WTC11 (cell line): ENCODE data around the gene RASGRP3. TPM values are rescaled to one million over a fixed set of nuclear protein-coding genes. Genes with fewer than 3 reads are reported as not detected.

Experiments used
- ATAC-seq: fragments of 200-7000 bp; cut with Tn5 transposase; 2 replicates; pipeline ENCODE4 v1.10.0; 2021; ENCODE audit warnings: mild to moderate bottlenecking, moderate library complexity
- CTCF ChIA-PET: fragments of 300-600 bp; sonication (Branson Sonifier 250); formaldehyde crosslinking; loops from one replicate; lab custom pipeline; 2021; ENCODE audit warnings: antibody characterized with exemption; lab: Charles Lee
- POLR2A ChIA-PET: fragments of 350-600 bp; sonication (Branson Sonifier 250); formaldehyde crosslinking; loops from one replicate; lab custom pipeline; 2021; ENCODE audit warnings: antibody characterized with exemption; lab: Charles Lee
- DNase-seq: peaks from one replicate; pipeline ENCODE4 v3.0.0; 2021; ENCODE audit warnings: low spot score
- H3K27ac Mint-ChIP-seq: 2 replicates; pipeline ENCODE4 v1.8.0; 2021; ENCODE audit warnings: mixed read lengths
- H3K27me3 Mint-ChIP-seq: 2 replicates; pipeline ENCODE4 v1.8.0; 2021; ENCODE audit warnings: low read depth, mild to moderate bottlenecking, moderate library complexity, mixed read lengths
- H3K36me3 Mint-ChIP-seq: 2 replicates; pipeline ENCODE4 v1.8.0; 2021; ENCODE audit warnings: mixed read lengths
- H3K4me1 Mint-ChIP-seq: 2 replicates; pipeline ENCODE4 v1.8.0; 2022; ENCODE audit warnings: mixed read lengths
- H3K4me3 Mint-ChIP-seq: 2 replicates; pipeline ENCODE4 v1.8.0; 2021; ENCODE audit warnings: mild to moderate bottlenecking, moderate library complexity, mixed read lengths
- H3K9me3 Mint-ChIP-seq: 2 replicates; pipeline ENCODE4 v1.8.0; 2021; ENCODE audit warnings: mixed read lengths
- AFF4 ChIP-seq: sonication (generic); formaldehyde crosslinking; IDR thresholded peaks from 2 replicates; pipeline ENCODE4 v1.8.1; 2023; ENCODE audit warnings: mild to moderate bottlenecking, missing genetic modification reagents, borderline replicate concordance
- ELF4 ChIP-seq: sonication (generic); formaldehyde crosslinking; IDR thresholded peaks from 2 replicates; pipeline ENCODE4 v1.8.1; 2022; ENCODE audit warnings: low read depth, mild to moderate bottlenecking, moderate library complexity, missing genetic modification reagents
- ERG ChIP-seq: fragments of 250-450 bp; sonication (Bioruptor Pico); IDR thresholded peaks from 2 replicates; pipeline ENCODE4 v1.8.0; 2021; ENCODE audit warnings: mild to moderate bottlenecking
- FOXK1 ChIP-seq: sonication (generic); formaldehyde crosslinking; IDR thresholded peaks from 2 replicates; pipeline ENCODE4 v1.8.0; 2022; ENCODE audit warnings: mild to moderate bottlenecking, moderate library complexity, missing genetic modification reagents
- GABPB1 ChIP-seq: sonication (generic); formaldehyde crosslinking; IDR thresholded peaks from 2 replicates; pipeline ENCODE4 v1.8.1; 2023; ENCODE audit warnings: mild to moderate bottlenecking, missing genetic modification reagents
- GTF2I ChIP-seq: fragments of 250-450 bp; sonication (Bioruptor Pico); conservative IDR thresholded peaks from 2 replicates; pipeline ENCODE4 v1.4.0; 2021; ENCODE audit warnings: mild to moderate bottlenecking
- HMGXB4 ChIP-seq: sonication (generic); formaldehyde crosslinking; IDR thresholded peaks from 2 replicates; pipeline ENCODE4 v1.8.1; 2023; ENCODE audit warnings: mild to moderate bottlenecking, moderate library complexity, missing genetic modification reagents
- MAX ChIP-seq: sonication (generic); formaldehyde crosslinking; IDR thresholded peaks from 2 replicates; pipeline ENCODE4 v1.8.0; 2022; ENCODE audit warnings: mild to moderate bottlenecking, missing genetic modification reagents
- MYBL2 ChIP-seq: sonication (generic); formaldehyde crosslinking; IDR thresholded peaks from 2 replicates; pipeline ENCODE4 v1.8.1; 2023; ENCODE audit warnings: mild to moderate bottlenecking, moderate library complexity, missing genetic modification reagents
- NFE2L1 ChIP-seq: sonication (generic); formaldehyde crosslinking; IDR thresholded peaks from 2 replicates; pipeline ENCODE4 v1.8.1; 2023; ENCODE audit warnings: missing genetic modification reagents
- NR1H2 ChIP-seq: sonication (generic); formaldehyde crosslinking; IDR thresholded peaks from 2 replicates; pipeline ENCODE4 v1.9.0; 2021; ENCODE audit warnings: mild to moderate bottlenecking, moderate library complexity, missing genetic modification reagents
- PRRX2 ChIP-seq: fragments of 250-450 bp; sonication (Bioruptor Pico); IDR thresholded peaks from 2 replicates; pipeline ENCODE4 v1.8.0; 2021; ENCODE audit warnings: mild to moderate bottlenecking
- SP1 ChIP-seq: sonication (generic); formaldehyde crosslinking; conservative IDR thresholded peaks from 2 replicates; pipeline ENCODE4 v1.8.1; 2022; ENCODE audit warnings: missing genetic modification reagents
- TCF7 ChIP-seq: sonication (generic); formaldehyde crosslinking; IDR thresholded peaks from 2 replicates; pipeline ENCODE4 v1.8.0; 2022; ENCODE audit warnings: mild to moderate bottlenecking, low read depth, missing genetic modification reagents, moderate library complexity
- TEAD1 ChIP-seq: sonication (generic); formaldehyde crosslinking; IDR thresholded peaks from 2 replicates; pipeline ENCODE4 v1.8.0; 2022; ENCODE audit warnings: mild to moderate bottlenecking, missing genetic modification reagents
- ZBTB43 ChIP-seq: sonication (generic); formaldehyde crosslinking; IDR thresholded peaks from 2 replicates; pipeline ENCODE4 v1.8.1; 2023; ENCODE audit warnings: mild to moderate bottlenecking, missing genetic modification reagents
- ZSCAN18 ChIP-seq: fragments of 250-450 bp; sonication (Bioruptor Pico); IDR thresholded peaks from 2 replicates; pipeline ENCODE4 v2.1.2; 2022; ENCODE audit warnings: mild to moderate bottlenecking, moderate library complexity
- total RNA-seq: library from RNA; stranded (reverse); gene quantifications from 3 replicates; pipeline ENCODE4 v1.2.3, GENCODE V29; 2021

The RASGRP3 gene
- total RNA-seq, 1 experiment from 2014 or later: 0.11 TPM

- DNase-seq (no peak), ATAC-seq (no peak)
- Mint-ChIP-seq H3K4me3 (peak overlapping the region; percentile 95), H3K4me1 (peaks cover 53% of the 10 kb centered on the region), H3K27ac (peak overlapping the region; percentile 81), H3K36me3 (peaks cover 6% of the 10 kb centered on the region), H3K9me3 (no peaks in the 10 kb centered on the region), H3K27me3 (no peaks in the 10 kb centered on the region)
- ChIA-PET POLR2A (interaction anchor here (1.1 kb wide), 1 partner anchor 14 kb away, joined by 3 read pairs; no protein-coding TSS in a partner anchor), CTCF (interaction anchor here (1.3 to 2.3 kb wide), 6 partner anchors 9 to 204 kb away, joined by 4 to 15 read pairs (median 8); no protein-coding TSS in a partner anchor)
- TF ChIP-seq FOXK1 (no peak), HMGXB4 (CRISPR knock-in tag) (no peak), ERG (CRISPR knock-in tag) (no peak), PRRX2 (CRISPR knock-in tag) (no peak), ELF4 (CRISPR knock-in tag) (no peak)
Measured at GRCh38 chr2:33599943-33600192, 123.4 kb downstream of the RASGRP3 start.

GRCh38 chr2:33602201-33602830 is 125.9 kb downstream of the RASGRP3 start:
- Mint-ChIP-seq H3K4me3 (no peak overlapping the region), H3K27ac (peak overlapping the region; percentile 72), H3K9me3 (no peaks in the 10 kb centered on the region), H3K36me3 (peaks cover 9% of the 10 kb centered on the region), H3K4me1 (peaks cover 66% of the 10 kb centered on the region), H3K27me3 (no peaks in the 10 kb centered on the region)
- ChIA-PET POLR2A (no interaction called here), CTCF (no interaction called here)
- no peak for TF ChIP-seq GTF2I (CRISPR knock-in tag)
- no peak for TF ChIP-seq ELF4 (CRISPR knock-in tag)
- TF ChIP-seq ZBTB43: no peak
- TF ChIP-seq NFE2L1 (CRISPR knock-in tag): no peak
- TF ChIP-seq NR1H2 (CRISPR knock-in tag): no peak
- DNase-seq (no peak), ATAC-seq (no peak)

- no peaks in the 10 kb centered on the region for H3K9me3 Mint-ChIP-seq
- no peak for TF ChIP-seq SP1 (CRISPR knock-in tag)
- TF ChIP-seq TEAD1 (CRISPR knock-in tag): 0 out of 2 replicates have a peak, but pooled peaks have one; percentile 43
- DNase-seq (no peak), ATAC-seq (no peak)
- no peaks in the 10 kb centered on the region for H3K27me3 Mint-ChIP-seq
- peaks cover 71% of the 10 kb centered on the region for H3K4me1 Mint-ChIP-seq
- ChIA-PET POLR2A (no interaction called here), CTCF (no interaction called here)
- H3K36me3 Mint-ChIP-seq: peaks cover 9% of the 10 kb centered on the region
- H3K4me3 Mint-ChIP-seq: peak overlapping the region; percentile 42
- peak overlapping the region; percentile 93 for H3K27ac Mint-ChIP-seq
Measured at GRCh38 chr2:33603416-33603815, 127.0 kb downstream of the RASGRP3 start.

- CTCF ChIA-PET: no interaction called here
- H3K4me3 Mint-ChIP-seq: no peak overlapping the region
- TF ChIP-seq GABPB1 (CRISPR knock-in tag): no peak
- peak; percentile 32; the same call in 1 of the 2 replicates for TF ChIP-seq TEAD1 (CRISPR knock-in tag)
- TF ChIP-seq MYBL2: no peak
- TF ChIP-seq TCF7: no peak
- TF ChIP-seq ZSCAN18 (CRISPR knock-in tag): no peak
- TF ChIP-seq AFF4: no peak
- 0 out of 2 replicates have a peak, but pooled peaks have one; percentile 33 for TF ChIP-seq MAX
Measured at GRCh38 chr2:33605056-33605455, 128.6 kb downstream of the RASGRP3 start.

More at GRCh38 chr2:33605056-33605455, 128.6 kb downstream of the RASGRP3 start:
- no peak for DNase-seq
- Mint-ChIP-seq H3K9me3 (peaks cover 16% of the 10 kb centered on the region), H3K27ac (peak overlapping the region; percentile 88), H3K27me3 (no peaks in the 10 kb centered on the region), H3K36me3 (peaks cover 25% of the 10 kb centered on the region), H3K4me1 (peaks cover 79% of the 10 kb centered on the region)
- POLR2A ChIA-PET: no interaction called here
- no peak for ATAC-seq
